CD4-positive, alpha-beta memory T cell (primary cell): ENCODE results near the gene SLC35F1. TPM values are rescaled to one million over a fixed set of nuclear protein-coding genes. Genes with fewer than 3 reads are reported as not detected.
A peak's percentile ranks its signal among the peaks of the same experiment; 100 is the strongest.
"Not testable (repeated sequence)": the region's sequence is repeated elsewhere in the genome, so short reads cannot be mapped to it uniquely, and the experiment has no call there.

Source experiments
- CTCF ChIA-PET: fragments of 350-600 bp; sonication (Branson Sonifier 250); formaldehyde crosslinking; loops from one replicate; lab custom pipeline; 2021; ENCODE audit warnings: inconsistent platforms; ENCODE audit not compliant: partially characterized antibody; lab: Charles Lee
- POLR2A ChIA-PET: fragments of 350-600 bp; sonication (Branson Sonifier 250); formaldehyde crosslinking; loops from one replicate; lab custom pipeline; 2021; ENCODE audit not compliant: partially characterized antibody; lab: Charles Lee
- DNase-seq, 5 donors: peaks; one replicate each; pipeline versions ENCODE4 v3.0.0 to v3.0.0-alpha.2; 2020 to 2022; ENCODE audit warnings: mixed read lengths in 1 of 5
- H3K27ac ChIP-seq: one replicate; pipeline ENCODE4 v1.7.0; 2013; ENCODE audit warnings: low read depth, low read length
- H3K27me3 ChIP-seq: 2 replicates; pipeline ENCODE4 v1.7.0; 2013; ENCODE audit warnings: mild to moderate bottlenecking, low read length, moderate library complexity; ENCODE audit not compliant: insufficient read depth
- H3K36me3 ChIP-seq: 2 replicates; pipeline ENCODE4 v1.7.0; 2013; ENCODE audit warnings: mild to moderate bottlenecking, low read length, moderate library complexity; ENCODE audit not compliant: insufficient read depth
- H3K4me1 ChIP-seq: 2 replicates; pipeline ENCODE4 v1.7.0; 2013; ENCODE audit warnings: mild to moderate bottlenecking, low read length, moderate library complexity; ENCODE audit not compliant: insufficient read depth
- H3K4me3 ChIP-seq, 2 donors: one replicate each; pipeline ENCODE4 v1.7.0; 2013; ENCODE audit warnings: low read length in 2 of 2, mild to moderate bottlenecking in 1 of 2
- H3K9me3 ChIP-seq, 2 donors: one replicate each; pipeline ENCODE4 v1.7.0; 2013; ENCODE audit warnings: low read length in 2 of 2, control low read depth in 1 of 2; ENCODE audit not compliant: control insufficient read depth in 1 of 2
- H3K27ac Mint-ChIP-seq, 7 donors: one replicate each; pipeline ENCODE4 v1.8.0; 2020 to 2021; ENCODE audit warnings: mixed read lengths in 7 of 7, mild to moderate bottlenecking in 6 of 7, inconsistent platforms in 3 of 7, moderate library complexity in 3 of 7
- H3K27me3 Mint-ChIP-seq, 2 donors: one replicate each; pipeline ENCODE4 v1.8.0; 2020 to 2021; ENCODE audit warnings: mixed read lengths in 2 of 2
- H3K36me3 Mint-ChIP-seq, 2 donors: one replicate each; pipeline ENCODE4 v1.8.0; 2020 to 2021; ENCODE audit warnings: mixed read lengths in 2 of 2, inconsistent platforms in 1 of 2, mild to moderate bottlenecking in 1 of 2
- H3K4me1 Mint-ChIP-seq, 4 donors: one replicate each; pipeline ENCODE4 v1.8.0; 2020 to 2021; ENCODE audit warnings: mixed read lengths in 4 of 4, mild to moderate bottlenecking in 1 of 4
- H3K4me3 Mint-ChIP-seq, 8 donors: one replicate each; pipeline ENCODE4 v1.8.0; 2020 to 2021; ENCODE audit warnings: mixed read lengths in 8 of 8, mild to moderate bottlenecking in 7 of 8, moderate library complexity in 6 of 8, inconsistent platforms in 3 of 8
- H3K9me3 Mint-ChIP-seq, 8 donors: one replicate each; pipeline ENCODE4 v1.8.0; 2020 to 2021; ENCODE audit warnings: mixed read lengths in 8 of 8, mild to moderate bottlenecking in 5 of 8, inconsistent platforms in 3 of 8, moderate library complexity in 1 of 8
- intact Hi-C: fragments of 100-400 bp; cut with micrococcal nuclease; formaldehyde crosslinking; loops from one replicate; pipeline ENCODE4 v1.15.1; 2023
- polyA plus RNA-seq, 2 donors: library from polyadenylated mRNA; unstranded; fragments of 300-500 nt; fragmentation: Illumina TruSeq; gene quantifications; one replicate each; pipeline ENCODE4 v1.2.3, GENCODE V29; 2021
- total RNA-seq, 2 experiments: library from RNA; stranded (reverse); gene quantifications; one replicate each; pipeline ENCODE4 v1.2.3, GENCODE V29; 2021

The SLC35F1 gene
- total and polyA plus RNA-seq, 4 experiments from 2014 or later: not detected

GRCh38 chr6:117961301-117961700 is 54.2 kb downstream of the SLC35F1 start:
- Histone ChIP-seq H3K27ac (no peak overlapping the region), H3K36me3 (no peaks in the 10 kb centered on the region), H3K27me3 (no peaks in the 10 kb centered on the region), H3K4me1 (no peaks in the 10 kb centered on the region), H3K4me3 (no peak overlapping the region), H3K9me3 (peaks cover 0 to 3% of the 10 kb centered on the region in 2 donors)
- POLR2A ChIA-PET: no interaction called here
- CTCF ChIA-PET: interaction anchor here (3.0 kb wide), 1 partner anchor 13 kb away, joined by 6 read pairs; no protein-coding TSS in a partner anchor
- peaks cover 0 to 18% (median 10%) of the 10 kb centered on the region in 8 donors for H3K9me3 Mint-ChIP-seq
- H3K36me3 Mint-ChIP-seq: no peaks in the 10 kb centered on the region
- H3K4me3 Mint-ChIP-seq: no peak overlapping the region
- H3K27ac Mint-ChIP-seq: no peak overlapping the region
- H3K27me3 Mint-ChIP-seq: peaks cover 5 to 7% of the 10 kb centered on the region in 2 donors
- DNase-seq: no peak
- intact Hi-C loops: no loop called here
- no peaks in the 10 kb centered on the region for H3K4me1 Mint-ChIP-seq

- H3K27me3 Mint-ChIP-seq, H3K4me3 ChIP-seq, DNase-seq, H3K27ac ChIP-seq, H3K27me3 ChIP-seq, H3K4me1 ChIP-seq, H3K4me1 Mint-ChIP-seq, intact Hi-C loops, CTCF ChIA-PET, H3K4me3 Mint-ChIP-seq, H3K27ac Mint-ChIP-seq, H3K36me3 ChIP-seq, H3K9me3 ChIP-seq, POLR2A ChIA-PET, H3K36me3 Mint-ChIP-seq: not testable (repeated sequence)
- H3K9me3 Mint-ChIP-seq: peaks cover 0 to 23% (median 12%) of the 10 kb centered on the region in 8 donors
Measured at GRCh38 chr6:117965763-117966162, 58.7 kb downstream of the SLC35F1 start.

GRCh38 chr6:117971637-117972036 is 64.6 kb downstream of the SLC35F1 start:
- DNase-seq: no peak
- Mint-ChIP-seq H3K27ac (no peak overlapping the region), H3K27me3 (peaks cover 0 to 2% of the 10 kb centered on the region in 2 donors), H3K4me1 (no peaks in the 10 kb centered on the region), H3K9me3 (peaks cover 0 to 8% (median 3%) of the 10 kb centered on the region in 8 donors), H3K4me3 (no peak overlapping the region), H3K36me3 (no peaks in the 10 kb centered on the region)
- Histone ChIP-seq H3K4me1 (no peaks in the 10 kb centered on the region), H3K36me3 (no peaks in the 10 kb centered on the region), H3K9me3 (no peaks in the 10 kb centered on the region), H3K4me3 (no peak overlapping the region), H3K27ac (no peak overlapping the region), H3K27me3 (no peaks in the 10 kb centered on the region)
- intact Hi-C loops: no loop called here
- ChIA-PET POLR2A (no interaction called here), CTCF (no interaction called here)

- H3K4me1 ChIP-seq: no peaks in the 10 kb centered on the region
- Mint-ChIP-seq H3K27me3 (peaks cover 1 to 4% of the 10 kb centered on the region in 2 donors), H3K4me3 (no peak overlapping the region), H3K9me3 (peaks cover 0 to 8% (median 3%) of the 10 kb centered on the region in 8 donors), H3K27ac (no peak overlapping the region), H3K4me1 (no peaks in the 10 kb centered on the region), H3K36me3 (no peaks in the 10 kb centered on the region)
- H3K27me3 ChIP-seq: no peaks in the 10 kb centered on the region
- intact Hi-C loops: no loop called here
- ChIA-PET CTCF (interaction anchor here (0.9 to 4.2 kb wide), 9 partner anchors 7 to 1135 kb away, joined by 3 to 17 read pairs (median 5); no protein-coding TSS in a partner anchor), POLR2A (no interaction called here)
- no peaks in the 10 kb centered on the region for H3K36me3 ChIP-seq
- no peak overlapping the region for H3K27ac ChIP-seq
- H3K9me3 ChIP-seq: no peaks in the 10 kb centered on the region
- no peak overlapping the region for H3K4me3 ChIP-seq
- no peak for DNase-seq
Measured at GRCh38 chr6:117974914-117975627, 68.0 kb downstream of the SLC35F1 start.

- Mint-ChIP-seq H3K27me3 (peaks cover 4% of the 10 kb centered on the region in 2 donors), H3K27ac (no peak overlapping the region), H3K9me3 (peaks cover 0 to 6% (median 2%) of the 10 kb centered on the region in 8 donors), H3K4me1 (no peaks in the 10 kb centered on the region), H3K36me3 (no peaks in the 10 kb centered on the region), H3K4me3 (no peak overlapping the region)
- Histone ChIP-seq H3K27ac (no peak overlapping the region), H3K9me3 (no peaks in the 10 kb centered on the region), H3K36me3 (no peaks in the 10 kb centered on the region), H3K27me3 (no peaks in the 10 kb centered on the region), H3K4me1 (no peaks in the 10 kb centered on the region), H3K4me3 (no peak overlapping the region)
- peak in 4 of 5 donors; percentile 26 to 39 (median 30) for DNase-seq
- CTCF ChIA-PET: interaction anchor here (0.7 to 4.2 kb wide), 12 partner anchors 8 to 1134 kb away, joined by 3 to 17 read pairs (median 4); no protein-coding TSS in a partner anchor
- intact Hi-C loops: loop anchor here (1.0 kb wide), 3 partner anchors 575 to 642 kb away; no protein-coding TSS in a partner anchor
- POLR2A ChIA-PET: no interaction called here
Measured at GRCh38 chr6:117976030-117976651, 69.1 kb downstream of the SLC35F1 start.

- Mint-ChIP-seq H3K4me3 (no peak overlapping the region), H3K36me3 (no peaks in the 10 kb centered on the region), H3K9me3 (no peaks in the 10 kb centered on the region), H3K27me3 (peaks cover 0 to 7% of the 10 kb centered on the region in 2 donors), H3K4me1 (no peaks in the 10 kb centered on the region), H3K27ac (no peak overlapping the region)
- no peak for DNase-seq
- H3K4me1 ChIP-seq: no peaks in the 10 kb centered on the region
- no peak overlapping the region for H3K4me3 ChIP-seq
- ChIA-PET CTCF (interaction anchor here (2.9 kb wide), 1 partner anchor 11 kb away, joined by 17 read pairs; no protein-coding TSS in a partner anchor), POLR2A (no interaction called here)
- no peak overlapping the region for H3K27ac ChIP-seq
- intact Hi-C loops: no loop called here
- H3K27me3 ChIP-seq: no peaks in the 10 kb centered on the region
- no peaks in the 10 kb centered on the region for H3K36me3 ChIP-seq
- H3K9me3 ChIP-seq: no peaks in the 10 kb centered on the region
Measured at GRCh38 chr6:117985916-117986315, 78.9 kb downstream of the SLC35F1 start.

GRCh38 chr6:117986396-117986795 is 79.3 kb downstream of the SLC35F1 start:
- H3K27ac ChIP-seq: no peak overlapping the region
- H3K4me1 Mint-ChIP-seq: no peaks in the 10 kb centered on the region
- H3K4me3 Mint-ChIP-seq: no peak overlapping the region
- H3K9me3 ChIP-seq: no peaks in the 10 kb centered on the region
- no peak overlapping the region for H3K27ac Mint-ChIP-seq
- ChIA-PET CTCF (no interaction called here), POLR2A (no interaction called here)
- H3K36me3 Mint-ChIP-seq: no peaks in the 10 kb centered on the region
- H3K4me3 ChIP-seq: no peak overlapping the region
- no peaks in the 10 kb centered on the region for H3K27me3 ChIP-seq
- H3K4me1 ChIP-seq: no peaks in the 10 kb centered on the region
- DNase-seq: no peak
- peaks cover 0 to 3% of the 10 kb centered on the region in 2 donors for H3K27me3 Mint-ChIP-seq
- H3K36me3 ChIP-seq: no peaks in the 10 kb centered on the region
- intact Hi-C loops: no loop called here
- H3K9me3 Mint-ChIP-seq: no peaks in the 10 kb centered on the region
